Adrenal gland (tissue), 12 donors: ENCODE results near the gene EYS. TPM values are rescaled to one million over a fixed set of nuclear protein-coding genes. Genes with fewer than 3 reads are reported as not detected.
A peak's percentile ranks its signal among the peaks of the same experiment; 100 is the strongest.

ENCODE experiments used
- DNase-seq, 7 donors: peaks; one replicate each; pipeline ENCODE4 v3.0.0-alpha.2; 2019 to 2020
- H3K27ac ChIP-seq, 5 donors: fragments of 200-600 bp; sonication (generic) in 4 of 5; 1 replicate in 3 of 5; 2 replicates in 2 of 5; pipeline versions ENCODE4 v1.5.1 to v1.8.0; 2016 to 2020; ENCODE audit warnings: mild to moderate bottlenecking in 1 of 5
- H3K27me3 ChIP-seq: fragments of 200-600 bp; 2 replicates; pipeline ENCODE4 v1.8.0; 2021
- H3K36me3 ChIP-seq, 2 donors: fragments of 200-600 bp; replicated peaks in 1 of 2; 1 replicate in 1 of 2; 2 replicates in 1 of 2; pipeline versions ENCODE4 v1.5.1 to v1.8.0; 2018 to 2022
- H3K4me1 ChIP-seq, 2 donors: fragments of 200-600 bp; replicated peaks in 1 of 2; 1 replicate in 1 of 2; 2 replicates in 1 of 2; pipeline versions ENCODE4 v1.5.1 to v1.8.0; 2018 to 2021
- H3K4me3 ChIP-seq, 4 donors: fragments of 200-600 bp; sonication (generic) in 3 of 4; one replicate each; pipeline ENCODE4 v1.5.1; 2016 to 2018
- H3K9me3 ChIP-seq, 3 donors: fragments of 200-600 bp; sonication (generic) in 1 of 3; replicated peaks in 1 of 3; 1 replicate in 2 of 3; 2 replicates in 1 of 3; pipeline versions ENCODE4 v1.5.1 to v1.8.0; 2016 to 2021
- CTCF ChIP-seq, 6 experiments: fragments of 450-650 bp in 4 of 6; fragments of 200-600 bp in 2 of 6; sonication (generic) in 1 of 6; IDR thresholded peaks; 1 replicate in 5 of 6; 2 replicates in 1 of 6; pipeline versions ENCODE4 v1.5.1 to v1.8.0; 2016 to 2021; ENCODE audit warnings: antibody characterized with exemption in 6 of 6, mild to moderate bottlenecking in 2 of 6, moderate library complexity in 1 of 6
- POLR2A ChIP-seq, 2 donors: fragments of 450-650 bp; IDR thresholded peaks; one replicate each; pipeline ENCODE4 v1.6.1; 2017; ENCODE audit warnings: antibody characterized with exemption in 2 of 2, mild to moderate bottlenecking in 2 of 2, moderate library complexity in 1 of 2
- WGBS, 4 donors: extraction: QIAGEN DNeasy Blood & Tissue Kit in 2 of 4; methylation state at CpG; one replicate each; pipeline versions ENCODE4 v1.1.5 to v1.1.7; 2013 to 2017; 5-methylcytosine and 5-hydroxymethylcytosine counted together
- intact Hi-C, 2 donors: fragments of 100-400 bp; cut with DNase I; formaldehyde crosslinking; loops; one replicate each; pipeline versions ENCODE4 v1.14.1 to v1.15.0; 2022 to 2023
- polyA plus RNA-seq, 3 donors: library from polyadenylated mRNA; stranded (reverse); fragments of 200-250 nt in 2 of 3; fragments of 350-450 nt in 1 of 3; fragmentation: Illumina TruSeq in 1 of 3; extraction: RNeasy Lipid Tissue Mini Kit (QIAGEN cat#74804) in 1 of 3; gene quantifications; one replicate each; pipeline ENCODE4 v1.2.3, GENCODE V29; 2013 to 2014
- total RNA-seq, 9 donors: library from RNA; depleted of rRNA in 4 of 9; stranded (reverse); fragments of >200 nt in 4 of 9; fragments of 120-200 nt in 1 of 9; fragmentation: NEBNext Ultra II Directional in 1 of 9; extraction: Animal tissue kit (Norgen Biotek cat#: 25700) in 1 of 9; gene quantifications; one replicate each; pipeline versions ENCODE4 v1.1.0 to v1.2.4, GENCODE V29; 2013 to 2023
- donor health status: healthy with polysubstance abuse.
- donor health status: Bipolar disorder and iron deficiency.
- donor health status: DM: yes; HTN: yes; CAD: no.
- donor health status: DM: no; HTN: no; CAD: no.
- donor health status: DM: no; HTN: no; CAD: no.
- donor health status: DM: yes; HTN: yes; CAD: no.

EYS gene
- total and polyA plus RNA-seq, 12 donors = 0.03 to 3.1 (median 0.18) TPM; not detected in 7

- Histone ChIP-seq H3K9me3 (no peaks in the 10 kb centered on the region), H3K27me3 (no peaks in the 10 kb centered on the region), H3K4me1 (no peaks in the 10 kb centered on the region), H3K27ac (no peak overlapping the region), H3K36me3 (no peaks in the 10 kb centered on the region), H3K4me3 (no peak overlapping the region)
- TF ChIP-seq CTCF (IDR thresholded peaks at IDR 0.05) (no peak), POLR2A (IDR thresholded peaks at IDR 0.05) (no peak)
- WGBS, 4 donors = 74 to 83% (median 78%) methylated on average over 2 of the region's 2 CpGs
- no peak for DNase-seq
- intact Hi-C loops = no loop called here
Observed at GRCh38 chr6:64679416-64679815, 1027.6 kb downstream of the EYS start.

DNA sequence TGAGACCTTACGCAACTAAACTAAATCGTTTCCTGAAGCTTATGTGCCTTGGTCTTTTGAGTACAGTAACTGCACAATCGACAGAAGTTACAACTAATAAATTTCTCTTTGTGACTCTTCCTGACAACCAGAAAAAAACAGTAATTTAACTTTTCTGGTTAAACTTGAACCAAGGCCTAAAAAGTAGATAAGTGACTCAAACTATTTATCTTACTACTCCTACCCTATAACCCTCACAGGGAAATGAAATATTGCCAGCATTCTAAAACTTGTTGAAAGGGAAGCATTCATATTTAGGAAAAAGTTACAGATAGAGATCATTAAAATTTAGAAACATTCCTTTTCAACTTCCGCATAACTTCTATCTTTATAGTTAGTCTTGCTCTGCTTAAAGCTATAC lies 1034.4 kb downstream of the EYS start:
- no peaks in the 10 kb centered on the region for H3K36me3 ChIP-seq
- H3K9me3 ChIP-seq = no peaks in the 10 kb centered on the region
- TF ChIP-seq POLR2A (IDR thresholded peaks at IDR 0.05) (no peak), CTCF (IDR thresholded peaks at IDR 0.05) (no peak)
- no peak for DNase-seq
- no peak overlapping the region for H3K27ac ChIP-seq
- no peaks in the 10 kb centered on the region for H3K27me3 ChIP-seq
- intact Hi-C loops = no loop called here
- H3K4me1 ChIP-seq = no peaks in the 10 kb centered on the region
- no peak overlapping the region for H3K4me3 ChIP-seq
- 55 to 58% (median 56%) methylated on average over 4 of the region's 4 CpGs for WGBS, 4 donors

DNA sequence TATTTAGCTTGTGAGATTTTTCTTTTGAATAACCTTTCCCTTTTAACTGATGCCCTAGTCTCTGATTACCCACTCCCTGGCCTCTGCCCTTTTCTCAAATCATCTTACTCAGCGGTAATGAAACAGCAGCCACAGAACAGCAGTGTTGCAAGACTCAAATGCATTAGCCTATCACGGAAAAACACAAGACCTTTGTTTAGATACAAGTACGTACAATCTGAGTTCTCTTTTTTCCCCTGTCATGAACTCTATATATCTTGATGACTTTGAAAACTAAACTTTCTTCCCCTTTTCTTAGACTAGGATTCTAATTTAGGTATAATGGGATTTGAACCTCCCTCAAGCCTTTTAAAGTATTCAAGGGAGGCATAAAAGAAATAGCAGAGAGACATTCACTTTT lies 1034.9 kb downstream of the EYS start:
- TF ChIP-seq CTCF (IDR thresholded peaks at IDR 0.05) = no peak
- TF ChIP-seq POLR2A (IDR thresholded peaks at IDR 0.05) = no peak
- Histone ChIP-seq H3K9me3 (no peaks in the 10 kb centered on the region), H3K27me3 (no peaks in the 10 kb centered on the region), H3K27ac (no peak overlapping the region), H3K4me1 (no peaks in the 10 kb centered on the region), H3K36me3 (no peaks in the 10 kb centered on the region), H3K4me3 (no peak overlapping the region)
- 45 to 53% (median 52%) methylated on average over 3 of the region's 3 CpGs for WGBS, 4 donors
- intact Hi-C loops = no loop called here
- peak in 1 of 7 donors; percentile 4 for DNase-seq

DNA sequence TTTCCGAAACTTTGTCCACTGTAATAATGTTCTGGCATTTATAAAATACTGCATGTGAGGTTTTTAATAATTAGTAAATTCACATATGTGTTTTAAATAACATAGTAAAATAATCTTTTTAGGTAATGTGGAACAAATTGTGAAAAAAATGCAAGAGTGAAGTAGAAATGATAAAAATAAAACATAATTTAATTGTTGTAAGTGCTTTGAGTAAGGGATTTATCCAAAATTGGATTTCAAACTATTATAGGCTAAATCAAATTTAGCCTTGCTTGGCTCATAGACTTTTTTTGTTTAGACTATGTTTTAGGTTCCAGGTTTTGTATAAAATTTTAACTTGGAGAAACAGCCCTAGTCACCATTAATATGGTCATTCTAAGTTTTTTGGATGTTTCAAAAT lies 1041.9 kb downstream of the EYS start:
- Histone ChIP-seq H3K36me3 (no peaks in the 10 kb centered on the region), H3K27ac (no peak overlapping the region), H3K9me3 (no peaks in the 10 kb centered on the region), H3K4me3 (no peak overlapping the region), H3K4me1 (no peaks in the 10 kb centered on the region), H3K27me3 (no peaks in the 10 kb centered on the region)
- intact Hi-C loops = no loop called here
- TF ChIP-seq POLR2A (IDR thresholded peaks at IDR 0.05) = no peak
- no peak for TF ChIP-seq CTCF (IDR thresholded peaks at IDR 0.05)
- DNase-seq = no peak
- WGBS, 4 donors = 80 to 96% (median 90%) methylated on average over 1 of the region's 1 CpG
